Islet of Langerhans (tissue), 1 donor: Measurements from ENCODE around the gene MDM4.
"Not testable (repeated sequence)": the region's sequence is repeated elsewhere in the genome, so short reads cannot be mapped to it uniquely, and the experiment has no call there.

ENCODE experiments used
- FAIRE-seq: peaks from one replicate; lab custom pipeline; 2011; peaks lifted over from hg19 to GRCh38; lab: Jason Lieb, UNC

The MDM4 gene, protein sequence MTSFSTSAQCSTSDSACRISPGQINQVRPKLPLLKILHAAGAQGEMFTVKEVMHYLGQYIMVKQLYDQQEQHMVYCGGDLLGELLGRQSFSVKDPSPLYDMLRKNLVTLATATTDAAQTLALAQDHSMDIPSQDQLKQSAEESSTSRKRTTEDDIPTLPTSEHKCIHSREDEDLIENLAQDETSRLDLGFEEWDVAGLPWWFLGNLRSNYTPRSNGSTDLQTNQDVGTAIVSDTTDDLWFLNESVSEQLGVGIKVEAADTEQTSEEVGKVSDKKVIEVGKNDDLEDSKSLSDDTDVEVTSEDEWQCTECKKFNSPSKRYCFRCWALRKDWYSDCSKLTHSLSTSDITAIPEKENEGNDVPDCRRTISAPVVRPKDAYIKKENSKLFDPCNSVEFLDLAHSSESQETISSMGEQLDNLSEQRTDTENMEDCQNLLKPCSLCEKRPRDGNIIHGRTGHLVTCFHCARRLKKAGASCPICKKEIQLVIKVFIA

DNA sequence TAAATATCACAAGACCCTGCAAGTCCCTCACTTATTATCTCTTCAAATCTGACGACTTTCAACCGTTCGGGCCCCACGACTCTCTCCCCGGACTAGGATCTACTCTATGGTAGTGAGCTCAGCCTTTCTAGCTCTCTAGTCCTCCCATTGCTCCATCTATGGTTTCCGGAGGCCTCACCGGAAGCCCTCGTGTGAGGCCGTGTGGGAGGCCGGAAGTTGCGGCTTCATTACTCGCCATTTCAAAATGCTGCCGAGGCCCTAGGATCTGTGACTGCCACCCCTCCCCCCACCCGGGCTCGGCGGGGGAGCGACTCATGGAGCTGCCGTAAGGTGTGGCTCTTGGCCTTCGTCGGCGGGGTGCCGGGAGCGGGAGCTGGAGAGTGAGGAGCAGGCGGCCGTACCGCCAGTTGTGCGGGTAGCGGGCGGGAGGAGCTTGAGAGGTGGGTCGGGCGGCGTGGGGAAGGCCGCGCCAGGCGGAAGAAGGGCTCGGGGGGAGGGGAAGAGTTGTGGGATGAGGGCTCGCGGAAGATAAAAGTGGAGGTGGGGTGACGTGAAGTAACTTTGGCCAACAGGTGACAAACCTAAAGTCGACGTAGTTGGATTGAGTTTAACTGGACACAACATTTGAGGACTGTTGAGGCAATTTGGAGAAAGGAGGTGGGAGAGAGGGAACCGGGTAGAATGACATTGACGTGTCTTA, at the start of gene MDM4:
Gene MDM4 (plus strand): TSS at position 227 of the 700 bp plus-strand sequence. CDS start 9,113 bp downstream, outside the sequence.
- no peak for FAIRE-seq

DNA sequence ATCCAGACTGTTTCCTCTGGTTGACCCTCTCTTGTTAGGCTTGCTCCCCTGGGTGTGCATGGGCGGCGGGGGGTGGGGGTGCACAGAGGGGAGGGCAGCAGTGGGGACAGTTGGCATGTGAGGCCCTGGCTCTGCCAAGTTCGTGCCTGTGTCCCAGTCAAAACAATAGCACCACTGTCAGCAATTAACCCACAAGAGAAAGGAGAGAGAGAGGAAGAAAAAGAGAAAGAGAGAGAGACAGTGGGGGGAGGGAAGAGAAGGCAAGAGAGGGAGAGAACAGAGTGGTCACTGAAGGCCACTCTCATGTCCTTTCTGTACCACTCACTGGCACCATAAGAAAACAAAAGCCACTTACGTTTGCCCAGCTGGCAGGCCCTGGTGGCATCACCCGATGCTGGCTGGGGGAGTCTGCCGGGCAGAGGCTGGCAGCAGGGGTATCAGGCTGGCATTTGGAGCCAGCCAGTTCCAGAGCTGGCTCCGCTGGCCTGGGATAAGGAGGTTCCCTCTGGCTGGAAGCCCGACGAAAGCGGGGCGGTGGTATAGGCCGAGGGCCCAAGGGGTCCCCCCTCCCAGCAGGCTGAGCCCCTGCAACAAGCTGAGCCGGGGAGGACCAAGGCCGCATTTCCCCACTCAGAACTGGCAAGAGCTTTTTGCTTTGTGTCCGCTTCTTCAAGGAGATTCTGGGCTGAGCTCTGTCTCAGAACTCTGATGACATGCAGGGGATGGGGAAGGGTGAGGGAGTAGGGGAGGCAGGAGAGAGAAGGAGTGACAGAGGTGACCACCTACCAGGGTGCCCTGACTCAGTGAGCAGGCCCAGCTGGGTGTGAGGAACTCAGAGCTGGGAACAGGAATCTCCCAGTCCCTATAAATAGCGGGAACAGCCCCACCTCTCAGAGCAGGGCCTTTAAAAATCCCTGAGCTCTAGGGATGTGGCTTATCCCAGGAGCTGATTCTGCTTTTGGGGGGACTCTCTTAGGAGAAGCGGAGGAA, 49.5 kb upstream of the MDM4 start:
- FAIRE-seq = no peak

DNA sequence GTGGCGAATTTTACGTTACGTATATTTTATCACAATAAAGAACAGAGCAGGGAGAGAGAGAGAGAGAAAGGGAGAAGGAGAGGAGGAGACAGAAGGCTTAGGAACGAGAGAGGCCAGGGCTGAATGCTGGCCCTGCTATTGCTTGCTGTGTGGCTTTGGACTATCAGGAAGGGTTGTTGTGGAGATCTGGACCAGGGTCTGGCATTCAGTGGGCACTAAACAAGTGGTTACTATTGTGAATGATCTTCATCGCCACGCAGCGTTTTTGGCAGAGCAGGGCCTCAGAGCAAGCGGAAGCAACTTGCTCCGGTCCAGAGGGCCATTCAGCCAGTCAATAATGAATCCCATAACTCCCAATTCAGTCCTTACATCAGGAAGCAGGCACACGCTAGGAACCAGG, 48.0 kb upstream of the MDM4 start:
- no peak for FAIRE-seq

DNA sequence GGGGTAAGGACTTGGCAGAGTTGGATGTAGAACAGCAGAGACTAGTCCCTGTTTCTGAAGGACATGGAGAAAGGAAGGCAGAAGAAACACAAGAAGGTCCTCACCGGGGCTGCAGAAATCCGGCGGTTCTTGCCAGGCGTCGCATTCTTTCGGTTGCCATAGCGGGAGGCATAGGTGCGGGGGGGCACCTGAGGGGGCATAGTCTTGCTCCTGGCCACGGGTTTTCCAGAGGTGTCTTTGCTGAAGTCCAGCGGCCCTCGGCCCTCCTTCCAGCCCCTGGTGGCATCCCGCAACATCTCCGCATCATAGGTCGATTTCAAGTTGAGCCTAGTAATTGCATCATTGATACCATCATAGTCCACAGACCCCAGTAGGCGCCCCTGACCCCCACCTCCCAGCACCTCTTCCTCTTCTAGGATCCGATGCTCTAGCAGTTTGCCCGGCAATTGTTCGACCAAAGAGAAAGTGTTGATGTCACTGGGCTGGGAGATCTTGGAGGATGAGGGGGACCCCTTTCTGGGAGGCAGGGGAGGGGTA, 47.4 kb upstream of the MDM4 start:
- FAIRE-seq = no peak

DNA sequence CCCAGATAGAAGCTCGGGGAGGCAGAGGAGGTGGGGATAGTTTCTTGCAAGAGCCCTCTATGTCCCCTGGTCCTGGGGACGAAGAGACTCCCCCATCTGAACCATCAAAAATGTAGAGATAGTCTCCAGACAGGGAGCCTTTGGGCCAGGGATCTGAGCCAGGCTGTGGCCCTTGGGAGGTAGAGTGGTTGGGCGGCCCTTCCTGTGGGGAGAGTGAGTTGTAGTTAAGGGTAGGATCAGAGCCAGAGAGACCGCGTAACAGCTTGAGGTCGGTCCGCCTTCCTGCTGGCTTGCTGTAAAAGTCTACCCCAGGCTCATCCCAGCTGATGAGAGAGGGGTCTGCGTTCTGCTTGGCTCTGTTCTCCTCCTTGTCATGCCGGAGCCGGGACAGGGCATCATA, 46.9 kb upstream of the MDM4 start:
- no peak for FAIRE-seq

GRCh38 chr1:204471687-204472086, 44.5 kb upstream of the MDM4 start:
- FAIRE-seq = no peak

DNA sequence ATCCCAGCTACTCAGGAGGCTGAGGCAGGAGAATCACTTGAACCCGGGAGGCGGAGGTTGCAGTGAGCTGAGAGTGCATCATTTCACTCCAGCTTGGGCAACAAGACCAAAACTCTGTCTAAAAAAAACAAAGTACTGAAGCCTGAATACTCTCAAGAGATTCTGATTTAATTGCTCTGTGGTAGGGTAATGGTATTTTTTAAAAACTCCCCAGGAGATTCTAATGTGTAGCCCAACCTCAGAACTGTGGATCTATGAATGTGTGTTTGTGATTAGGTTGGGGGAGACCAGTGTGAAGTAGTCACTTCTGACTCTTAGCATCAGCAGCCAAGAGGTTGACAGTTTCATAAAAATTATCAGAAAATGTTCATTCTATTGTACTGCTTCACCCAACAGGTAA, 43.5 kb upstream of the MDM4 start:
- no peak for FAIRE-seq

DNA sequence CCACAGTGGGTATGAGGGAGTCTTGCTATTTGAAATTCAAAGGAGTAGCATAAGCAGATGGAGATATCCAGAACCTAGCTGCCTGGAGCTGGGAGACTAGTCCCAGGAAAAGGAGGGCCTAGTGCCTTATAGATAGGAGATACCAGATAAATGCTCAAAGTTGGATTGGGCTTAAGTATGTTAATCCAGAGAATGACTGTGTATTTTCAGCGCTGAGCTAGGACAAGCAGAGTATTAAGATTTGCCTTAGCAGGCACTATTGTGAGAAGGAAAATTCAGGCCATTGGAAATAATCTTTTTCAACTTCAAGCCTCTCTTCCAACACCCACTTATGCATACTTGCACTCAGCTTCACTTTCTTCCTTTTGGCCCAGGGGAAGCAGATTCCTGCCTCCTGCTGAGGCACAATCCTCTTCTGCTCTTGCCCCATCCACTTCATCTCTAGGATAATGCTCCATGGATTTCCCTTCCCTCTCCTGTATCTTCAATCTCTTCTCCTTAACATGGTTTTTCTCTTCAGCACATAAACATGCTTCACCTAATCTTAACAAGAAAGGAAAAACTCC, 42.7 kb upstream of the MDM4 start:
- FAIRE-seq = no peak

- no peak for FAIRE-seq
Measured at GRCh38 chr1:204475656-204476432, 40.4 kb upstream of the MDM4 start.

DNA sequence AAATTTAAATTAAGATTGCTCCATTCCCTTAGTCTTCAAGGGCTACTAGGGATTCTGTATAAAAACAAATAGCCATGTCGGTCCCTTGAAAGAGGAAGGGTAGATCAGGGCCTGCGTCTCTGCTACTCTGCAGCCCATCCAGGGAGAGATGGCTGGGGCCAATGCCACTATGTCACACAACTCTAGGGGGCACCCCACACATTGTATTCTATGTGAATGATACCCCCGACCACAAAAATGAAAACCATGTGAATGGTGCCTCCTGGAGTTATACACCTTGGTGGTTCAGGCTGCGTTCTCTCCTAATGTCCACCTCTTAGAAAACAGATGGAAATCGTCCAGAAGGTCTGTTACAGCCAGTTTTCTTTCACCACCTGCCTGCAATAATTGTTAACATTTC, 39.6 kb upstream of the MDM4 start:
- no peak for FAIRE-seq

DNA sequence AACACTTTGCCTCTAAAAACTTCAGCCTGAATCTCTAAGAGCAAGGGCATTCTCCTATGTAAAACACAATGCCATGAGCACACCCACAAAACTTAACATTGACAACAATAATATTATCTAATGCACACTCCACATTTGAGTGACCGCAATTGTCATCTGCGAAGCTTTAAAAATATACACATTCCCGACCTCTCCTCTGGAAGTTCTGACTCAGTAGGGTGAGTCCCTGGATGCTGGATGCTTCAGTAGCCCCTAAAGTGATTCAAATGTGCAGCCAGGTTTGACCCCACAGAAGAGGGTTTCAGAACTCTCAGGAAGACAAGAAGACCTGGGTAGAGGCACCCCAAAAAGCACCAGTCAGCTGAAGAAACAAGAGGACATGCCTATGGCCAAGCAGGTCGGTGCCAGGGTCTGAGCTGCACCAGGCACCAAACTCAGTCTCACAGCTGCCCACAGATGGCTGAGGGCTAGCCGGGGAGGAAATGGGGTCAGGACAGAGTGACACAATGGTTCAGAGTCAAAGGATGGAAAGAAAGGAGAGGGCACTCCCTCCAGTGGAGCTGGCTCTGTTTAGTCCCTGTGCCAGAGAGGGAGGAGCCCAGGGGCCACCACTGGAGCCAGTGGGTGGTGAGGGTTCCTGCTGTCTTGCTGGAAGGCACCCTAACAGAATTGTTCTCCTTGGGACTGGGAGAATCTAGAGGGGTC, 39.0 kb upstream of the MDM4 start:
- FAIRE-seq = no peak

- no peak for FAIRE-seq
Measured at GRCh38 chr1:204478172-204478899, 37.9 kb upstream of the MDM4 start.

- FAIRE-seq = no peak
Measured at GRCh38 chr1:204478921-204479320, 37.3 kb upstream of the MDM4 start.

- FAIRE-seq = no peak
Measured at GRCh38 chr1:204479387-204480136, 36.6 kb upstream of the MDM4 start.

- no peak for FAIRE-seq
Measured at GRCh38 chr1:204480515-204480914, 35.7 kb upstream of the MDM4 start.

- FAIRE-seq = no peak
Measured at GRCh38 chr1:204483791-204484190, 32.4 kb upstream of the MDM4 start.

DNA sequence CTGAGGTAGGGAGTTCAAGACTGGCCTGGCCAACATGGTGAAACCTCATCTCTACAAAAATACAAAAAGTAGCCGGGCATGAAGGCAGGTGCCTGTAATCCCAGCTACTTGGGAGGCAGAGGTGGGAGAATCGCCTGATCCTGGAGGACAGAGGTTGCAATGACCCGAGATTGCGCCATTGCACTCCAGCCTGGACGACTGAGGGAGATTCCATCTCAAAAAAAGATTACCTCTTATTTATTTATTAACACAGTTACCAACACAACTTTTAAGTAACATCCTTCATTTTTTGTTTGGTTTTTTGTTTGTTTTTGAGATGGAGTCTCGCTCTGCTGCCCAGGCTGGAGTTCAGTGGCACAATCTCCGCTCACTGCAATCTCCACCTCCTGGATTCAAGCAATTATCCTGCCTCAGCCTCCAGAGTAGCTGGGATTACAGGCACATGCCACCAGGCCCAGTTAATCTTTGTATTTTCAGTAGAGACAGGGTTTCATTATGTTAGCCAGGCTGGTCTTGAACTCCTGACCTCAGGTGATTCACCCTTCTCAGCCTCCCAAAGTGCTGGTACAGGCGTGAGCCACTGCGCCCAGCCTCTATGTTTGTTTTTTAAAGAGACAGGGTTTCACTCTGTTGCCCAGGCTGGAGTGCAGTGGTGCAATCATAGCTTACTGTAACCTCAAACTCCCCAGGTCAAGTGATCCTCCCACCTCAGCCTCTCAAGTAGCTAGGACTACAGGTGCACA, 29.5 kb upstream of the MDM4 start:
- FAIRE-seq = not testable (repeated sequence)

DNA sequence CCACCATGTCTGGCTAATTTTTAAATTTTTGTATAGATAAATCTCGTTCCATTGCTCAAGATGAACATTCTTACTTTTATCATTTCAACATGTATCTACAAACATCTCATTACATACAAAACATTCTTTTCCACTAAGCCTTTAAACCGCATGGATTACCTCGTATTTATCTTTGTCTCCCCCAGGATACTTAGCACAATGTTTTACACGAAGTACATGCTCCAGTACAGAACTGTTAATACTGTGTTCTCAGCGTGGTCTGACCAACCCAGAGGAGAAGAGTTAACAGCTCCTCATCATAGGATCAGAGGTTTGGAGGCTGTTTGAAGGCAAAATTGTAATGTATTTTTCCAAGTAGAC, 29.0 kb upstream of the MDM4 start:
- no peak for FAIRE-seq
